Activated CD8-positive, alpha-beta T cell treated with anti-CD3 and anti-CD28 coated beads for 36 hours (primary cell): ENCODE results near the gene PLA2G4D. TPM values are rescaled to one million over a fixed set of nuclear protein-coding genes. Genes with fewer than 3 reads are reported as not detected.

Experiments used
- ATAC-seq: fragments of 200-7000 bp; cut with Tn5 transposase; one replicate; pipeline ENCODE4 v1.10.0; 2021; ENCODE audit warnings: mild to moderate bottlenecking, moderate library complexity
- CTCF ChIA-PET: fragments of 350-600 bp; sonication (Branson Sonifier 250); formaldehyde crosslinking; loops from one replicate; lab custom pipeline; 2021; ENCODE audit warnings: antibody characterized with exemption; lab: Charles Lee
- POLR2A ChIA-PET: fragments of 350-600 bp; sonication (Branson Sonifier 250); formaldehyde crosslinking; loops from one replicate; lab custom pipeline; 2021; ENCODE audit warnings: antibody characterized with exemption; lab: Charles Lee
- DNase-seq: peaks from one replicate; pipeline ENCODE4 v3.0.0-alpha.2; 2020
- H3K27ac Mint-ChIP-seq: one replicate; pipeline ENCODE4 v1.8.0; 2021; ENCODE audit warnings: mild to moderate bottlenecking, mixed read lengths
- H3K27me3 Mint-ChIP-seq: one replicate; pipeline ENCODE4 v1.8.0; 2021; ENCODE audit warnings: mixed read lengths
- H3K36me3 Mint-ChIP-seq: one replicate; pipeline ENCODE4 v1.8.0; 2021; ENCODE audit warnings: low read depth, mixed read lengths
- H3K4me1 Mint-ChIP-seq: one replicate; pipeline ENCODE4 v1.8.0; 2021; ENCODE audit warnings: low read depth, mixed read lengths
- H3K4me3 Mint-ChIP-seq: one replicate; pipeline ENCODE4 v1.8.0; 2021; ENCODE audit warnings: mild to moderate bottlenecking, moderate library complexity, mixed read lengths
- H3K9me3 Mint-ChIP-seq: one replicate; pipeline ENCODE4 v1.8.0; 2021; ENCODE audit warnings: mixed read lengths
- CTCF ChIP-seq: fragments of 200-600 bp; IDR thresholded peaks from one replicate; pipeline ENCODE4 v1.8.0; 2022; ENCODE audit warnings: antibody characterized with exemption, mild to moderate bottlenecking
- intact Hi-C: fragments of 100-400 bp; cut with micrococcal nuclease; formaldehyde crosslinking; loops from one replicate; pipeline ENCODE4 v1.10.0; 2022
- total RNA-seq, 2 experiments: library from RNA; stranded (reverse); gene quantifications; one replicate each; pipeline ENCODE4 v1.2.3, GENCODE V29; 2021

PLA2G4D gene
- total RNA-seq, 2 experiments from 2014 or later = not detected

GRCh38 chr15:42062284-42062806 is 32.0 kb downstream of the PLA2G4D start:
- no peak for TF ChIP-seq CTCF
- H3K4me3 Mint-ChIP-seq = no peak overlapping the region
- CTCF ChIA-PET = interaction anchor here (1.5 to 8.1 kb wide), 3 partner anchors 22 to 75 kb away, joined by 3 to 97 read pairs (median 10); no protein-coding TSS in a partner anchor
- ATAC-seq (no peak), DNase-seq (no peak)
- H3K27me3 Mint-ChIP-seq = peaks cover 19% of the 10 kb centered on the region
- intact Hi-C loops = loop anchor here (10.0 kb wide), 1 partner anchor 72 kb away; no protein-coding TSS in a partner anchor
- H3K4me1 Mint-ChIP-seq = no peaks in the 10 kb centered on the region
- H3K27ac Mint-ChIP-seq = no peak overlapping the region
- H3K9me3 Mint-ChIP-seq = no peaks in the 10 kb centered on the region
- POLR2A ChIA-PET = interaction anchor here (0.6 kb wide), 1 partner anchor 774 kb away, joined by 3 read pairs; no protein-coding TSS in a partner anchor
- no peaks in the 10 kb centered on the region for H3K36me3 Mint-ChIP-seq

- no peak for TF ChIP-seq CTCF
- intact Hi-C loops = loop anchor here (10.0 kb wide), 1 partner anchor 74 kb away; no protein-coding TSS in a partner anchor
- Mint-ChIP-seq H3K27ac (no peak overlapping the region), H3K4me1 (peaks cover 7% of the 10 kb centered on the region), H3K36me3 (no peaks in the 10 kb centered on the region), H3K27me3 (peaks cover 27% of the 10 kb centered on the region), H3K4me3 (no peak overlapping the region), H3K9me3 (no peaks in the 10 kb centered on the region)
- no peak for ATAC-seq
- CTCF ChIA-PET = interaction anchor here (0.9 to 8.1 kb wide), 9 partner anchors 13 to 137 kb away, joined by 3 to 97 read pairs (median 4); no protein-coding TSS in a partner anchor
- no peak for DNase-seq
- POLR2A ChIA-PET = no interaction called here
Observed at GRCh38 chr15:42060797-42061196, 33.6 kb downstream of the PLA2G4D start.

GRCh38 chr15:42060477-42060763 is 33.9 kb downstream of the PLA2G4D start:
- intact Hi-C loops = loop anchor here (10.0 kb wide), 1 partner anchor 74 kb away; no protein-coding TSS in a partner anchor
- no peaks in the 10 kb centered on the region for H3K9me3 Mint-ChIP-seq
- ChIA-PET POLR2A (no interaction called here), CTCF (interaction anchor here (0.9 to 8.1 kb wide), 8 partner anchors 14 to 137 kb away, joined by 3 to 97 read pairs (median 4); no protein-coding TSS in a partner anchor)
- TF ChIP-seq CTCF = no peak
- peaks cover 7% of the 10 kb centered on the region for H3K4me1 Mint-ChIP-seq
- H3K36me3 Mint-ChIP-seq = no peaks in the 10 kb centered on the region
- no peak overlapping the region for H3K4me3 Mint-ChIP-seq
- no peak for DNase-seq
- ATAC-seq = no peak
- peaks cover 29% of the 10 kb centered on the region for H3K27me3 Mint-ChIP-seq
- H3K27ac Mint-ChIP-seq = no peak overlapping the region

GRCh38 chr15:42059661-42060476 is 34.5 kb downstream of the PLA2G4D start:
- intact Hi-C loops = loop anchor here (1.0 to 10.0 kb wide), 2 partner anchors 70 to 75 kb away; no protein-coding TSS in a partner anchor
- Mint-ChIP-seq H3K4me1 (peaks cover 7% of the 10 kb centered on the region), H3K27ac (no peak overlapping the region), H3K4me3 (no peak overlapping the region), H3K9me3 (no peaks in the 10 kb centered on the region), H3K27me3 (peaks cover 30% of the 10 kb centered on the region), H3K36me3 (no peaks in the 10 kb centered on the region)
- ATAC-seq (peak; percentile 54), DNase-seq (peak; percentile 84)
- CTCF ChIA-PET = interaction anchor here (0.5 to 8.1 kb wide), 9 partner anchors 13 to 578 kb away, joined by 3 to 97 read pairs (median 4); no protein-coding TSS in a partner anchor
- POLR2A ChIA-PET = no interaction called here
- peak; percentile 93 for TF ChIP-seq CTCF
